HG03025 (cell line): ENCODE results near the gene ITCH.
"Not testable (repeated sequence)": the region's sequence is repeated elsewhere in the genome, so short reads cannot be mapped to it uniquely, and the experiment has no call there.

Source experiments
- ATAC-seq: cut with Tn5 transposase; IDR thresholded peaks from one replicate; pipeline ENCODE4 v1.9.1; 2021; ENCODE audit warnings: mild to moderate bottlenecking, moderate library complexity; ENCODE audit not compliant: unreplicated experiment, low FRiP score

ITCH gene

GRCh38 chr20:34375977-34376430 lies 12.9 kb downstream of the ITCH start:
- ATAC-seq = no peak

GRCh38 chr20:34377072-34377847 lies 14.2 kb downstream of the ITCH start:
- ATAC-seq = peak; percentile 51

GRCh38 chr20:34382174-34382573 lies 19.1 kb downstream of the ITCH start:
- ATAC-seq = no peak

- ATAC-seq = not testable (repeated sequence)
These were observed 19.9 kb downstream of the ITCH start for GRCh38 chr20:34382877-34383455.

GRCh38 chr20:34385464-34385863 lies 22.4 kb downstream of the ITCH start:
- ATAC-seq = no peak

- no peak for ATAC-seq
These were observed 24.9 kb downstream of the ITCH start for GRCh38 chr20:34388000-34388399.

- ATAC-seq = no peak
These were observed 25.6 kb downstream of the ITCH start for GRCh38 chr20:34388678-34389077.

- ATAC-seq = no peak
These were observed 26.3 kb downstream of the ITCH start for GRCh38 chr20:34389206-34389953.

- no peak for ATAC-seq
These were observed 27.0 kb downstream of the ITCH start for GRCh38 chr20:34389954-34390555.

GRCh38 chr20:34396408-34396807 lies 33.3 kb downstream of the ITCH start:
- no peak for ATAC-seq

- ATAC-seq = no peak
These were observed 34.0 kb downstream of the ITCH start for GRCh38 chr20:34397096-34397495.

- not testable (repeated sequence) for ATAC-seq
These were observed 37.7 kb downstream of the ITCH start for GRCh38 chr20:34400776-34401175.

- ATAC-seq = no peak
These were observed 38.8 kb downstream of the ITCH start for GRCh38 chr20:34401741-34402455.

GRCh38 chr20:34402461-34402860 lies 39.4 kb downstream of the ITCH start:
- ATAC-seq = no peak

- no peak for ATAC-seq
These were observed 40.2 kb downstream of the ITCH start for GRCh38 chr20:34403063-34403827.

- ATAC-seq = no peak
These were observed 40.8 kb downstream of the ITCH start for GRCh38 chr20:34403908-34404307.

GRCh38 chr20:34404803-34405202 lies 41.7 kb downstream of the ITCH start:
- ATAC-seq = no peak

- ATAC-seq = not testable (repeated sequence)
These were observed 42.2 kb downstream of the ITCH start for GRCh38 chr20:34405247-34405651.

- ATAC-seq = not testable (repeated sequence)
These were observed 42.9 kb downstream of the ITCH start for GRCh38 chr20:34405942-34406341.
